C4-2B (cell line): Measurements from ENCODE around the gene EXOC3L4.

Experiments
- CTCF ChIP-seq: fragments of 450-650 bp; conservative IDR thresholded peaks from 2 replicates; pipeline ENCODE4 v1.5.1; 2017; ENCODE audit warnings: mild to moderate bottlenecking
- ZFX ChIP-seq: fragments of 450-650 bp; IDR thresholded peaks from 2 replicates; pipeline ENCODE4 v1.6.1; 2017

- TF ChIP-seq CTCF (no peak), ZFX (no peak)
Observed at GRCh38 chr14:103078860-103079587, 15.5 kb upstream of the EXOC3L4 start.
